ENCODE results near the gene DAD1.
"Not testable (repeated sequence)": the region's sequence is repeated elsewhere in the genome, so short reads cannot be mapped to it uniquely, and the experiment has no call there.

DAD1 gene

GRCh38 chr14:22558221-22558913 lies 30.7 kb downstream of the DAD1 start:
- Mint-ChIP-seq H3K27ac (no peak overlapping the region), H3K27me3 (peaks cover 1% of the 10 kb centered on the region), H3K9me3 (no peaks in the 10 kb centered on the region), H3K36me3 (ENCODE audit: low read depth) (peaks cover 11% of the 10 kb centered on the region), H3K4me1 (ENCODE audit: low read depth) (peaks cover 37% of the 10 kb centered on the region), H3K4me3 (no peak overlapping the region)
- intact Hi-C loops (cut with micrococcal nuclease): no loop called here

DNA sequence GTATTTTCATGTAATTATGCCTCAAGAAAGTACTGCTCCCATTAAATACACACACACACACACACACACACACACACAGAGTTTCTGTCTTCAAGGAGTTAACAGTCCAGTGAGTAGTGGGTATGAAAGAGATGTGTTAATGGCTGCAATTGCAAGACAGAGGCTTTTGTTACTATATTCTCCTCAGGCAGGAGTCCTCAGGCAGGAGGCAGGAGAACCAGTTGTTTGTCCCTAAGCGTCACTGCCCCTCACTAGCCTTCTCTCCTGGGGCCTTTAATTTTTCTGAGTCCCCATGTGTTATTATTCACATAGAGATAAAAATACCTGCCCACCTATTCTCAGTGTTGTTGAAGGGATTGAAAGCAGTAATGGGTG lies 31.2 kb downstream of the DAD1 start:
- H3K27me3 Mint-ChIP-seq: peaks cover 1% of the 10 kb centered on the region
- no peak overlapping the region for H3K4me3 Mint-ChIP-seq
- H3K27ac Mint-ChIP-seq: no peak overlapping the region
- H3K4me1 Mint-ChIP-seq (ENCODE audit: low read depth): peaks cover 37% of the 10 kb centered on the region
- H3K36me3 Mint-ChIP-seq (ENCODE audit: low read depth): peaks cover 6% of the 10 kb centered on the region
- no peaks in the 10 kb centered on the region for H3K9me3 Mint-ChIP-seq
- intact Hi-C loops (cut with micrococcal nuclease): loop anchor here (1.0 to 2.0 kb wide), 3 partner anchors 31 to 425 kb away; partner anchors contain the start of gene DAD1

DNA sequence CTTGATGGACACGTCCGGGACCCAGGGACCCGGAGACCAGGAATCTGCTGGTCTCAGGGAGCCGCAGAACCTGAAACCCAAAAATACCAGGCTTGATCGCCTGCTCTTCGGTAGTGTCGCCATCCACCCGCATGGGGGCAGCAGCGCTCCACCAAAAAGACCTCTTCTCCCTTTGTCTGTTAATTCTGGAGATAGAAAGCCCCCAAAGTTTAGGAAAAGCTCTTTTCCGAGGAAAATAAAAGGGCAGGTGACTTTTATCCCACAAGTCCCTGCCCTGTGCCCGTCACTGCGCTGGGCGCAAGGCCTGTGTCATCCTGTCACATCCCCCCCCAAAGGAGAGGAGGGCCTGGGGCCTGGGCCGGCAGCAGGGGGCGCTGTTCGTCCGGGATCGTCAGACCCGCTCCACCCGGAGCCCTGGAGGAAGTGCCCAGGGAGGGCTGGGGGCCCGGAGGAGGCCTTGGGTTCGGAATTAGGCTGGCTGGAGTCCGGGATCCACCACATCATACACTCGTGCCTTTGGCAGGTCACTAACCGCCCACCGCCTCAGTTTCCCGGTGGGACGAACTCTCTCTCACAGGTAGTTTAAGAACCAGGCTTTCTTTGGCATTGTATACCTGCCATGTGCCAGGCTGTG lies 31.9 kb downstream of the DAD1 start:
- Mint-ChIP-seq H3K9me3 (no peaks in the 10 kb centered on the region), H3K27me3 (peaks cover 1% of the 10 kb centered on the region), H3K4me3 (peak overlapping the region; percentile 71), H3K4me1 (ENCODE audit: low read depth) (peaks cover 30% of the 10 kb centered on the region), H3K36me3 (ENCODE audit: low read depth) (no peaks in the 10 kb centered on the region), H3K27ac (peak overlapping the region; percentile 17)
- intact Hi-C loops (cut with micrococcal nuclease): loop anchor here (1.0 to 2.0 kb wide), 3 partner anchors 32 to 426 kb away; partner anchors contain the start of gene DAD1

- Mint-ChIP-seq H3K36me3 (ENCODE audit: low read depth) (no peaks in the 10 kb centered on the region), H3K4me1 (ENCODE audit: low read depth) (peaks cover 30% of the 10 kb centered on the region), H3K27ac (peak overlapping the region; percentile 17), H3K4me3 (no peak overlapping the region), H3K9me3 (no peaks in the 10 kb centered on the region), H3K27me3 (peaks cover 1% of the 10 kb centered on the region)
- intact Hi-C loops (cut with micrococcal nuclease): loop anchor here (2.0 kb wide), 2 partner anchors 32 to 96 kb away; partner anchors contain the start of gene DAD1
Observed at GRCh38 chr14:22556021-22556989, 32.7 kb downstream of the DAD1 start.

GRCh38 chr14:22555384-22556011 lies 33.5 kb downstream of the DAD1 start:
- H3K4me3 Mint-ChIP-seq: no peak overlapping the region
- peak overlapping the region; percentile 17 for H3K27ac Mint-ChIP-seq
- H3K27me3 Mint-ChIP-seq: peaks cover 1% of the 10 kb centered on the region
- H3K36me3 Mint-ChIP-seq (ENCODE audit: low read depth): no peaks in the 10 kb centered on the region
- no peaks in the 10 kb centered on the region for H3K9me3 Mint-ChIP-seq
- H3K4me1 Mint-ChIP-seq (ENCODE audit: low read depth): peaks cover 38% of the 10 kb centered on the region
- intact Hi-C loops (cut with micrococcal nuclease): loop anchor here (2.0 kb wide), 2 partner anchors 33 to 97 kb away; partner anchors contain the start of gene DAD1

- no peak overlapping the region for H3K4me3 Mint-ChIP-seq
- peaks cover 46% of the 10 kb centered on the region for H3K4me1 Mint-ChIP-seq (ENCODE audit: low read depth)
- peaks cover 1% of the 10 kb centered on the region for H3K27me3 Mint-ChIP-seq
- intact Hi-C loops (cut with micrococcal nuclease): no loop called here
- no peaks in the 10 kb centered on the region for H3K9me3 Mint-ChIP-seq
- no peak overlapping the region for H3K27ac Mint-ChIP-seq
- H3K36me3 Mint-ChIP-seq (ENCODE audit: low read depth): no peaks in the 10 kb centered on the region
Observed at GRCh38 chr14:22554498-22555383, 34.3 kb downstream of the DAD1 start.

DNA sequence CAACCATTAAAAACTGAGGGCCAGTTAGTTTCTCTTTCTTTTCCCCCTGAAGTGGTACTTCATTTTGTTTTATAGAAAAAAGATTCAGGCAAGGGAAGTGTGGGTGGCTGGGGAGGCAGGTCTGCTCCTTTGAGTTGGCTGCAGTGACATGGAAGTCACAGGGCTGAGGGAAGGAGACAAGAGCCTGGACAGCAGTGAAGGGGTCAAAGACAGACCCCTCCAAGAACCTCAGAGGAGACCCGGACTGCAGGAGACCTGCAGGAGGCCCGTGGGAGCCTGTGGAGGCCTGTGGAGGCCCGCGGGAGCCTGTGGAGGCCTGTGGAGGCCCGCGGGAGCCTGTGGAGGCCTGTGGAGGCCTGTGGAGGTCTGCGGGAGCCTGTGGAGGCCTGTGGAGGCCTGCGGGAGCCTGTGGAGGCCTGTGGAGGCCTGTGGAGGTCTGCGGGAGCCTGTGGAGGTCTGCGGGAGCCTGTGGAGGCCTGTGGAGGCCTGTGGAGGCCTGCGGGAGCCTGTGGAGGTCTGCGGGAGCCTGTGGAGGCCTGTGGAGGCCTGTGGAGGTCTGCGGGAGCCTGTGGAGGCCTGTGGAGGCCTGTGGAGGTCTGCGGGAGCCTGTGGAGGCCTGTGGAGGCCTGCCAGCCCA lies 35.0 kb downstream of the DAD1 start:
- H3K9me3 Mint-ChIP-seq; intact Hi-C loops (cut with micrococcal nuclease); H3K27ac Mint-ChIP-seq; H3K4me3 Mint-ChIP-seq; H3K36me3 Mint-ChIP-seq (ENCODE audit: low read depth); H3K27me3 Mint-ChIP-seq: not testable (repeated sequence)
- H3K4me1 Mint-ChIP-seq (ENCODE audit: low read depth): peaks cover 50% of the 10 kb centered on the region

DNA sequence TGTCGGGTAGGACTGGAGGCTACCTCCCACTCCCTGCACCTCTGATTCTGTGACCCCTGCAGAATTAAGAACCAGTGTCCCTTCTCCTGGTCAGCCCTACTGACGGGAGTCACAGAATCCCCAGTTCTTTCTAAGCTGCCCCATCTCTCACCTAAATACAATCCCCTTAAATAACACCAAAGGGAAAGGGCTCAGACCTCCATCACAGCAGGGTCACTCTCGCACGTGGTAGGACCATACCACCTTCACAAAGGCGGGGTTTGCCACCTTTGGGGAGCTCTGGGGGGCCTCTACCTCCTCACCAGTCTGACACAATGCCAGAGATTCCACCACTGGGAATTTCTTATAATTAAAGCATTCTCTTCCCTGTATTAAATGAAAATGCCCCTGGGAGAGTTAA lies 35.6 kb downstream of the DAD1 start:
- peaks cover 1% of the 10 kb centered on the region for H3K27me3 Mint-ChIP-seq
- H3K9me3 Mint-ChIP-seq: no peaks in the 10 kb centered on the region
- H3K27ac Mint-ChIP-seq: no peak overlapping the region
- intact Hi-C loops (cut with micrococcal nuclease): no loop called here
- no peak overlapping the region for H3K4me3 Mint-ChIP-seq
- no peaks in the 10 kb centered on the region for H3K36me3 Mint-ChIP-seq (ENCODE audit: low read depth)
- H3K4me1 Mint-ChIP-seq (ENCODE audit: low read depth): peaks cover 50% of the 10 kb centered on the region

- no peak overlapping the region for H3K27ac Mint-ChIP-seq
- intact Hi-C loops (cut with micrococcal nuclease): no loop called here
- H3K36me3 Mint-ChIP-seq (ENCODE audit: low read depth): no peaks in the 10 kb centered on the region
- H3K27me3 Mint-ChIP-seq: peaks cover 1% of the 10 kb centered on the region
- H3K4me1 Mint-ChIP-seq (ENCODE audit: low read depth): peaks cover 50% of the 10 kb centered on the region
- no peak overlapping the region for H3K4me3 Mint-ChIP-seq
- no peaks in the 10 kb centered on the region for H3K9me3 Mint-ChIP-seq
Observed at GRCh38 chr14:22552827-22553076, 36.3 kb downstream of the DAD1 start.

- intact Hi-C loops (cut with micrococcal nuclease): no loop called here
- H3K27me3 Mint-ChIP-seq: peaks cover 1% of the 10 kb centered on the region
- H3K27ac Mint-ChIP-seq: no peak overlapping the region
- no peak overlapping the region for H3K4me3 Mint-ChIP-seq
- H3K4me1 Mint-ChIP-seq (ENCODE audit: low read depth): peaks cover 46% of the 10 kb centered on the region
- H3K9me3 Mint-ChIP-seq: no peaks in the 10 kb centered on the region
- no peaks in the 10 kb centered on the region for H3K36me3 Mint-ChIP-seq (ENCODE audit: low read depth)
Observed at GRCh38 chr14:22552001-22552826, 36.8 kb downstream of the DAD1 start.

- peaks cover 39% of the 10 kb centered on the region for H3K4me1 Mint-ChIP-seq (ENCODE audit: low read depth)
- H3K27me3 Mint-ChIP-seq: peaks cover 1% of the 10 kb centered on the region
- no peak overlapping the region for H3K27ac Mint-ChIP-seq
- no peak overlapping the region for H3K4me3 Mint-ChIP-seq
- no peaks in the 10 kb centered on the region for H3K36me3 Mint-ChIP-seq (ENCODE audit: low read depth)
- no peaks in the 10 kb centered on the region for H3K9me3 Mint-ChIP-seq
- intact Hi-C loops (cut with micrococcal nuclease): no loop called here
Observed at GRCh38 chr14:22551605-22551997, 37.4 kb downstream of the DAD1 start.

DNA sequence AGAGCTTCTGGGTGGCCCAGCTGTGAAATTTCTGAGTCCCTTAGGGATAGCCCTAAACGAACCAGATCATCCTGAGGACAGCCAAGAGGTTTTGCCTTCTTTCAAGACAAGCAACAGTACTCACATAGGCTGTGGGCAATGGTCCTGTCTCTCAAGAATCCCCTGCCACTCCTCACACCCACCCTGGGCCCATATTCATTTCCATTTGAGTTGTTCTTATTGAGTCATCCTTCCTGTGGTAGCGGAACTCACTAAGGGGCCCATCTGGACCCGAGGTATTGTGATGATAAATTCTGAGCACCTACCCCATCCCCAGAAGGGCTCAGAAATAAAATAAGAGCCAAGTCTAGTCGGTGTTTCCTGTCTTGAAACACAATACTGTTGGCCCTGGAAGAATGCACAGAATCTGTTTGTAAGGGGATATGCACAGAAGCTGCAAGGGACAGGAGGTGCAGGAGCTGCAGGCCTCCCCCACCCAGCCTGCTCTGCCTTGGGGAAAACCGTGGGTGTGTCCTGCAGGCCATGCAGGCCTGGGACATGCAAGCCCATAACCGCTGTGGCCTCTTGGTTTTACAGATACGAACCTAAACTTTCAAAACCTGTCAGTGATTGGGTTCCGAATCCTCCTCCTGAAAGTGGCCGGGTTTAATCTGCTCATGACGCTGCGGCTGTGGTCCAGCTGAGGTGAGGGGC lies 38.9 kb downstream of the DAD1 start:
- Mint-ChIP-seq H3K36me3 (ENCODE audit: low read depth) (no peaks in the 10 kb centered on the region), H3K4me3 (no peak overlapping the region), H3K9me3 (no peaks in the 10 kb centered on the region), H3K27me3 (no peaks in the 10 kb centered on the region), H3K4me1 (ENCODE audit: low read depth) (peaks cover 26% of the 10 kb centered on the region), H3K27ac (no peak overlapping the region)
- intact Hi-C loops (cut with micrococcal nuclease): no loop called here

Data from dendritic cell treated with granulocyte-macrophage colony-stimulating factor and Interleukin-4, amounts not matched to agents 40 ng/mL and 50 ng/mL, for 4 days (primary cell).